ENCODE data around the gene GSK3B. TPM values are rescaled to one million over a fixed set of nuclear protein-coding genes. Genes with fewer than 3 reads are reported as not detected.

The GSK3B gene
- total and polyA plus RNA-seq, 2 donors (not counting 3 experiments of a cell fraction or from before 2014, with no cell fraction given), result 22.1 to 50.1 TPM

GRCh38 chr3:120139140-120139539 lies 44.9 kb upstream of the GSK3B start:
- ChIA-PET POLR2A (interaction anchor here (1.6 kb wide), 1 partner anchor 44 kb away, joined by 4 read pairs; no protein-coding TSS in a partner anchor), CTCF (no interaction called here)
- Histone ChIP-seq H2AFZ (ENCODE audit: low read depth, low read length) (no peak overlapping the region), H3K36me3 (ENCODE audit: control insufficient read depth in 2 of 2, extremely low read depth in 1 of 2, insufficient read depth in 2 of 2, low read length in 2 of 2) (no peaks in the 10 kb centered on the region), H3K9ac (replicated peaks; ENCODE audit: extremely low read depth, insufficient read depth, low read length) (no peak overlapping the region), H3K9me3 (replicated peaks; ENCODE audit: control insufficient read depth, insufficient read depth, low read length) (no peaks in the 10 kb centered on the region), H3K79me2 (ENCODE audit: control insufficient read depth, insufficient read depth, low read length) (no peaks in the 10 kb centered on the region), H3K4me1 (ENCODE audit: control insufficient read depth, extremely low read depth, insufficient read depth, low read length) (peaks cover 5% of the 10 kb centered on the region), H3K27me3 (ENCODE audit: control insufficient read depth in 2 of 2, insufficient read depth in 2 of 2, low read length in 2 of 2) (no peaks in the 10 kb centered on the region), H3K27ac (ENCODE audit: insufficient read depth, low read depth, low read length) (no peak overlapping the region), H3K4me2 (ENCODE audit: insufficient read depth, low read length) (no peak overlapping the region), H3K9me1 (replicated peaks; ENCODE audit: control insufficient read depth, extremely low read depth, insufficient read depth, low read length) (no peaks in the 10 kb centered on the region), H3K4me3 (replicated peaks in 1 of 3; ENCODE audit: insufficient read depth in 1 of 3, low read depth in 1 of 3, low read length in 3 of 3) (no peak overlapping the region), H4K20me1 (replicated peaks; ENCODE audit: control insufficient read depth, extremely low read depth, insufficient read depth, low read length) (no peaks in the 10 kb centered on the region)
- DNase-seq (ENCODE audit: low read depth, low spot score) (no peak), FAIRE-seq (no peak)
- dilution Hi-C loops (cut with MboI; ENCODE audit: extremely low pct_ligation_motif_present, low sequenced_read_pairs), result no loop called here
- no TSS peak for BruUV-seq (replicated peaks)
- TF ChIP-seq FOS (IDR thresholded peaks at IDR 0.05; ENCODE audit: borderline replicate concordance, insufficient read depth, low read length), result no peak
- TF ChIP-seq, protein P1, sequence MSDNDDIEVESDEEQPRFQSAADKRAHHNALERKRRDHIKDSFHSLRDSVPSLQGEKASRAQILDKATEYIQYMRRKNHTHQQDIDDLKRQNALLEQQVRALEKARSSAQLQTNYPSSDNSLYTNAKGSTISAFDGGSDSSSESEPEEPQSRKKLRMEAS (IDR thresholded peaks at IDR 0.05; ENCODE audit: insufficient read depth, insufficient read length), result no peak
- TF ChIP-seq JUN (IDR thresholded peaks at IDR 0.05; ENCODE audit: borderline replicate concordance, insufficient read depth, insufficient read length, low read depth), result no peak
- TF ChIP-seq MYC (IDR thresholded peaks at IDR 0.05; ENCODE audit: low read depth, low read length), result no peak
- TF ChIP-seq GATA2 (IDR thresholded peaks at IDR 0.05; ENCODE audit: insufficient read depth, insufficient read length, low read depth, low read length), result no peak
- TF ChIP-seq, protein P2, sequence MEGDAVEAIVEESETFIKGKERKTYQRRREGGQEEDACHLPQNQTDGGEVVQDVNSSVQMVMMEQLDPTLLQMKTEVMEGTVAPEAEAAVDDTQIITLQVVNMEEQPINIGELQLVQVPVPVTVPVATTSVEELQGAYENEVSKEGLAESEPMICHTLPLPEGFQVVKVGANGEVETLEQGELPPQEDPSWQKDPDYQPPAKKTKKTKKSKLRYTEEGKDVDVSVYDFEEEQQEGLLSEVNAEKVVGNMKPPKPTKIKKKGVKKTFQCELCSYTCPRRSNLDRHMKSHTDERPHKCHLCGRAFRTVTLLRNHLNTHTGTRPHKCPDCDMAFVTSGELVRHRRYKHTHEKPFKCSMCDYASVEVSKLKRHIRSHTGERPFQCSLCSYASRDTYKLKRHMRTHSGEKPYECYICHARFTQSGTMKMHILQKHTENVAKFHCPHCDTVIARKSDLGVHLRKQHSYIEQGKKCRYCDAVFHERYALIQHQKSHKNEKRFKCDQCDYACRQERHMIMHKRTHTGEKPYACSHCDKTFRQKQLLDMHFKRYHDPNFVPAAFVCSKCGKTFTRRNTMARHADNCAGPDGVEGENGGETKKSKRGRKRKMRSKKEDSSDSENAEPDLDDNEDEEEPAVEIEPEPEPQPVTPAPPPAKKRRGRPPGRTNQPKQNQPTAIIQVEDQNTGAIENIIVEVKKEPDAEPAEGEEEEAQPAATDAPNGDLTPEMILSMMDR (IDR thresholded peaks at IDR 0.05; ENCODE audit: extremely low read depth in 1 of 2, insufficient read depth in 1 of 2, low read depth in 1 of 2, low read length in 2 of 2), result no peak
- no peak for TF ChIP-seq POLR2AphosphoS5 (IDR thresholded peaks at IDR 0.05; ENCODE audit: insufficient read depth, low read depth, low read length)
- no peak for TF ChIP-seq POLR2A (IDR thresholded peaks at IDR 0.05; ENCODE audit: low read depth, low read length)
- no peak for TF ChIP-seq EZH2 (IDR thresholded peaks at IDR 0.05; ENCODE audit: borderline replicate concordance, low read depth, low read length, severe bottlenecking)
- intact Hi-C loops (cut with micrococcal nuclease), result no loop called here
